ENCODE results near the gene MTHFR. TPM values are rescaled to one million over a fixed set of nuclear protein-coding genes. Genes with fewer than 3 reads are reported as not detected.
A peak's percentile ranks its signal among the peaks of the same experiment; 100 is the strongest.

Gene MTHFR
- total RNA-seq, result 10 to 100 TPM; 22.3 to 30.0 TPM
- polyA plus RNA-seq (2013, experiment 1 of 2), result 15.8 TPM
- 14.0 TPM for polyA plus RNA-seq (2013, experiment 2 of 2)
- long read RNA-seq, experiment 1, partial matches to known transcripts, result 0 of 8 reads
- long read RNA-seq, experiment 1, other reads (novel, unspliced or antisense), result 8 of 8 reads
- long read RNA-seq, experiment 2, full-length matches to known transcripts, result 2 of 23 reads
- long read RNA-seq, experiment 2, partial matches to known transcripts, result 2 of 23 reads
- long read RNA-seq, experiment 2, other reads (novel, unspliced or antisense), result 19 of 23 reads
- long read RNA-seq, experiment 3, full-length matches to known transcripts, result 15 of 42 reads
- long read RNA-seq, experiment 3, partial matches to known transcripts, result 3 of 42 reads
- long read RNA-seq, experiment 3, other reads (novel, unspliced or antisense), result 24 of 42 reads
- long read RNA-seq, experiment 4, partial matches to known transcripts, result 1 of 2 reads
- long read RNA-seq, experiment 4, other reads (novel, unspliced or antisense), result 1 of 2 reads

- H3K36me3 Mint-ChIP-seq (ENCODE audit: low read depth), result peaks cover 29% of the 10 kb centered on the region
- H3K9me3 Mint-ChIP-seq, result no peaks in the 10 kb centered on the region
- Histone ChIP-seq H3K4me1 (ENCODE audit: control insufficient read depth, insufficient read depth, low read length) (peaks cover 18% of the 10 kb centered on the region), H3K9me3 (ENCODE audit: control insufficient read depth, low read length) (no peaks in the 10 kb centered on the region), H3K9ac (ENCODE audit: extremely low read depth, low read length, poor library complexity, severe bottlenecking) (peak within 1 kb of the TSS; percentile 84), H3K27me3 (ENCODE audit: control insufficient read depth, insufficient read depth, low read length, poor library complexity, severe bottlenecking) (no peaks in the 10 kb centered on the region), H3K36me3 (ENCODE audit: control insufficient read depth, insufficient read depth, low read length) (peaks cover 37% of the 10 kb centered on the region), H3K4me3 (ENCODE audit: low read length) (peak within 1 kb of the TSS; percentile 98), H3K27ac (ENCODE audit: low read depth, low read length) (peak within 1 kb of the TSS; percentile 72)
- 0 to 1% methylated on average over 21 to 72 of the region's 72 CpGs for WGBS, 2 experiments (ENCODE audit: insufficient coverage in 1 of 2, insufficient read length in 1 of 2)
- peak within 1 kb of the TSS; percentile 99 for H3K27ac Mint-ChIP-seq
- H3K4me1 Mint-ChIP-seq, result peaks cover 37% of the 10 kb centered on the region
- DNase-seq, result peak; percentile 100
- TF ChIP-seq CTCF (conservative IDR thresholded peaks at IDR 0.05), result no peak
- peak within 1 kb of the TSS; percentile 97 for H3K4me3 Mint-ChIP-seq
- no peaks in the 10 kb centered on the region for H3K27me3 Mint-ChIP-seq (ENCODE audit: insufficient read depth)
These were observed at the start of gene MTHFR, which contains the start of gene CLCN6 for GRCh38 chr1:11805422-11806306. Gene MTHFR (minus strand): TSS chr1:11805964. CDS start chr1:11803116, 2,848 bp downstream. Gene CLCN6 (plus strand): TSS chr1:11806191. CDS start chr1:11806263, 72 bp downstream.

GRCh38 chr1:11855430-11855829 is 49.7 kb upstream of the MTHFR start:
- H3K36me3 Mint-ChIP-seq (ENCODE audit: low read depth), result no peaks in the 10 kb centered on the region
- H3K27ac ChIP-seq (ENCODE audit: low read depth, low read length), result no peak overlapping the region
- DNase-seq, result no peak
- TF ChIP-seq CTCF (conservative IDR thresholded peaks at IDR 0.05), result no peak
- no peak overlapping the region for H3K4me3 ChIP-seq (ENCODE audit: low read length)
- H3K9ac ChIP-seq (ENCODE audit: extremely low read depth, low read length, poor library complexity, severe bottlenecking), result no peak overlapping the region
- H3K9me3 ChIP-seq (ENCODE audit: control insufficient read depth, low read length), result no peaks in the 10 kb centered on the region
- H3K27me3 Mint-ChIP-seq (ENCODE audit: insufficient read depth), result peaks cover 44% of the 10 kb centered on the region
- H3K27ac Mint-ChIP-seq, result no peak overlapping the region
- peaks cover 6% of the 10 kb centered on the region for H3K27me3 ChIP-seq (ENCODE audit: control insufficient read depth, insufficient read depth, low read length, poor library complexity, severe bottlenecking)
- no peak overlapping the region for H3K4me3 Mint-ChIP-seq
- H3K4me1 Mint-ChIP-seq, result peaks cover 4% of the 10 kb centered on the region
- H3K4me1 ChIP-seq (ENCODE audit: control insufficient read depth, insufficient read depth, low read length), result peaks cover 2% of the 10 kb centered on the region
- no peaks in the 10 kb centered on the region for H3K9me3 Mint-ChIP-seq
- WGBS, 2 experiments (ENCODE audit: insufficient coverage in 1 of 2, insufficient read length in 1 of 2), result 90 to 92% methylated on average over 5 to 8 of the region's 8 CpGs
- no peaks in the 10 kb centered on the region for H3K36me3 ChIP-seq (ENCODE audit: control insufficient read depth, insufficient read depth, low read length)

GRCh38 chr1:11854519-11854918 is 48.8 kb upstream of the MTHFR start:
- no peak overlapping the region for H3K4me3 ChIP-seq (ENCODE audit: low read length)
- no peaks in the 10 kb centered on the region for H3K9me3 Mint-ChIP-seq
- H3K9ac ChIP-seq (ENCODE audit: extremely low read depth, low read length, poor library complexity, severe bottlenecking), result no peak overlapping the region
- no peaks in the 10 kb centered on the region for H3K9me3 ChIP-seq (ENCODE audit: control insufficient read depth, low read length)
- H3K36me3 ChIP-seq (ENCODE audit: control insufficient read depth, insufficient read depth, low read length), result no peaks in the 10 kb centered on the region
- H3K27me3 Mint-ChIP-seq (ENCODE audit: insufficient read depth), result peaks cover 36% of the 10 kb centered on the region
- peaks cover 6% of the 10 kb centered on the region for H3K27me3 ChIP-seq (ENCODE audit: control insufficient read depth, insufficient read depth, low read length, poor library complexity, severe bottlenecking)
- H3K27ac ChIP-seq (ENCODE audit: low read depth, low read length), result no peak overlapping the region
- H3K4me1 ChIP-seq (ENCODE audit: control insufficient read depth, insufficient read depth, low read length), result no peaks in the 10 kb centered on the region
- WGBS, 2 experiments (ENCODE audit: insufficient coverage in 1 of 2, insufficient read length in 1 of 2), result 79 to 83% methylated on average over 6 to 8 of the region's 8 CpGs
- DNase-seq, result no peak
- H3K4me3 Mint-ChIP-seq, result no peak overlapping the region
- H3K4me1 Mint-ChIP-seq, result no peaks in the 10 kb centered on the region
- no peak for TF ChIP-seq CTCF (conservative IDR thresholded peaks at IDR 0.05)
- H3K27ac Mint-ChIP-seq, result no peak overlapping the region
- H3K36me3 Mint-ChIP-seq (ENCODE audit: low read depth), result no peaks in the 10 kb centered on the region
